HG03442 (cell line): ENCODE measurements around the gene OLIG3.

Experiments
- ATAC-seq: cut with Tn5 transposase; IDR thresholded peaks from one replicate; pipeline ENCODE4 v1.9.1; 2021; ENCODE audit warnings: mild to moderate bottlenecking, moderate library complexity; ENCODE audit not compliant: unreplicated experiment

Gene OLIG3

GRCh38 chr6:137494281-137494987 is at the start of gene OLIG3:
Gene OLIG3 (minus strand): TSS chr6:137494394. CDS start chr6:137494170, 224 bp downstream.
- no peak for ATAC-seq

- no peak for ATAC-seq
These were observed 48.9 kb upstream of the OLIG3 start for GRCh38 chr6:137543114-137543513.

- no peak for ATAC-seq
These were observed 48.5 kb upstream of the OLIG3 start for GRCh38 chr6:137542713-137543112.

- ATAC-seq, result no peak
These were observed 47.4 kb upstream of the OLIG3 start for GRCh38 chr6:137541534-137542063.

- ATAC-seq, result no peak
These were observed 42.0 kb upstream of the OLIG3 start for GRCh38 chr6:137536104-137536773.

GRCh38 chr6:137531376-137532092 is 37.3 kb upstream of the OLIG3 start:
- ATAC-seq, result no peak

GRCh38 chr6:137530404-137530803 is 36.2 kb upstream of the OLIG3 start:
- no peak for ATAC-seq

GRCh38 chr6:137522831-137523230 is 28.6 kb upstream of the OLIG3 start:
- ATAC-seq, result no peak

- no peak for ATAC-seq
These were observed 28.1 kb upstream of the OLIG3 start for GRCh38 chr6:137522198-137522798.

- no peak for ATAC-seq
These were observed 26.3 kb upstream of the OLIG3 start for GRCh38 chr6:137520520-137520919.

- no peak for ATAC-seq
These were observed 25.5 kb upstream of the OLIG3 start for GRCh38 chr6:137519629-137520176.

- ATAC-seq, result no peak
These were observed 24.3 kb upstream of the OLIG3 start for GRCh38 chr6:137518386-137518983.

- no peak for ATAC-seq
These were observed 20.2 kb upstream of the OLIG3 start for GRCh38 chr6:137514418-137514817.

GRCh38 chr6:137512757-137513605 is 18.8 kb upstream of the OLIG3 start:
- no peak for ATAC-seq

- no peak for ATAC-seq
These were observed 16.7 kb upstream of the OLIG3 start for GRCh38 chr6:137510923-137511322.

GRCh38 chr6:137498481-137499190 is 4.4 kb upstream of the OLIG3 start:
- ATAC-seq, result no peak

- ATAC-seq, result no peak
These were observed 3.7 kb upstream of the OLIG3 start for GRCh38 chr6:137497721-137498463.
